ENCODE results near the gene RBMS3. TPM values are rescaled to one million over a fixed set of nuclear protein-coding genes. Genes with fewer than 3 reads are reported as not detected.

The RBMS3 gene
- total RNA-seq, 2 experiments from 2014 or later: 0.15 to 3.0 TPM

DNA sequence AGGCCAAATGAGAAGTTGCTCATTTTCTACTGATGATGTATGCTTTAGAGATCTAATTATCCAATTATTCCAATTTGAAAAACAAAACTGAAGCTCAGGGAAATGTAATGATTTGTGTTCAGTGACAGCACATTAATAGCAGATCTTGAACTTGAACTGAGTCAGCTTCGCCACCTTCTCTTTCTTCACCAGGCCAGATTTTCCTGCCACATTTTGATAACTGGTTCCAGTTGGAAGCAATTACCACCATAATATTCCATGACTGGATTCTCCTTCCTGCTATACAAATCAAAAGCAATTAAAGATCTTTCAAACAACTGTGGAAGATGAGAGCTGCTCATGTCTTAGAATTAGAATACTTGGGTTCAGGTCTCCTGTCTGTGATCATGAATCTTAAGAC lies 334.1 kb downstream of the RBMS3 start:
- no peaks in the 10 kb centered on the region for H3K9me3 Mint-ChIP-seq (ENCODE audit: low read depth)
- CTCF ChIA-PET: no interaction called here
- H3K36me3 Mint-ChIP-seq: no peaks in the 10 kb centered on the region
- DNase-seq (no peak), ATAC-seq (no peak)
- H3K4me1 Mint-ChIP-seq: no peaks in the 10 kb centered on the region
- no peaks in the 10 kb centered on the region for H3K27me3 Mint-ChIP-seq
- no peak overlapping the region for H3K4me3 Mint-ChIP-seq
- no peak overlapping the region for H3K27ac Mint-ChIP-seq

DNA sequence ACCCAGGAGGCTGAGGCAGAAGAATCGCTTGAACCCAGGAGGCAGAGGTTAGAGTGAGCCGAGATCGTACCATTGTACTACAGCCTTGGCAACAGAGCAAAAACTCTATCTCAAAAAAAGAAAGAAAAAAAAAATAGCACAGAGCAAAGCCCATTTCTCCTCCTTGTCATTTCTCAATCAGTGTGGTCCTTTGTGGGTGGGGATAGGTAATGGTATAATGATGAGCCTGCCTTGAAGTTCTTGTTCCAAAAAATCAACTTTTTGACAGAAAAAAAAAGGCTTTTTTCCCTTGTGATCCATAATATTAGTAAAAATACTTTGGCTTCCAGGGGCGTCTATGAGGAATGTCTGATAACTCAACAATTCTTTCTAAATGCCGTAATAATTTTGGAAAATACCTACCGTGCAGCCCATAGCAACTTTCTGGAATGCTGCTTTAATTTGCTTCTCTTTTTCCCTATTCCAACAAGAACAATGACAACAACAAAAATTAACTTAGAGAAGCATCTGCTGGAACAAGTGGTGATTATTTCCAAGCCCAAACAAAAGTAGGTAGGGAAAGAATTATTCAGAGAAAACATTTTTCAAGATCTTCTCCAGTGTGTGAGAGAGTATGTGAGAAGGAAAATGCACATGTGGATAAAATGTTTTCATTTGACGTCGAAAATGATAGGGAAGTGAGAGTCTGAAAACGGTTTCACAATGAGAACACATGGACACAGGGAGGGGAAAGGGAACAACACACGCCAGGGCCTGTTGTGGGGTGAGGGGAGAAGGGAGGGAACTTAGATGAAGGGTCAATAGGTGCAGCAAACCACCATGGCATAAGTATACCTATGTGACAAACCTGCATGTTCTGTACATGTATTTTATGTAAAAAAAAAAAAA lies 337.8 kb downstream of the RBMS3 start:
- Mint-ChIP-seq H3K4me3 (no peak overlapping the region), H3K9me3 (ENCODE audit: low read depth) (no peaks in the 10 kb centered on the region), H3K27me3 (no peaks in the 10 kb centered on the region), H3K36me3 (no peaks in the 10 kb centered on the region), H3K4me1 (no peaks in the 10 kb centered on the region), H3K27ac (no peak overlapping the region)
- no peak for ATAC-seq
- CTCF ChIA-PET: no interaction called here
- no peak for DNase-seq

DNA sequence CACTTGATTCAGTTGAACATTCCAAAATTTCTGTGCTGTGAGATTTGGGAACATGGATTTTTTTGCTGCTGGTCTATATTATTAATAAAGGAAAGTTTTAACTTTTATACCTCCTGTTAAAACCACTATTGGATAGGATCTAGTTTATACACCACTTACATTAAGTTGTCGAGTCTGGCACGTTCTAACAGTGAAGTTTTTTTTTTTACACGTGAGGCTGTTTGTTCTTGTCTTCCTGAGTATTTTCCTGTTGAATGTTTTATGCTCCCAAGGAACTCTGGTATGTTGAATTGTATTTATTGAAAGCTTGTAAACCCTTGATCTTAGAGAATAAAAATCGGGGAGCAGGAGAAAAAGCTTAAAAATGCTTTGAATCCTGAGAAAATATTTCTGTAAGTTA lies 338.8 kb downstream of the RBMS3 start:
- Mint-ChIP-seq H3K4me1 (no peaks in the 10 kb centered on the region), H3K4me3 (no peak overlapping the region), H3K9me3 (ENCODE audit: low read depth) (no peaks in the 10 kb centered on the region), H3K27me3 (no peaks in the 10 kb centered on the region), H3K36me3 (no peaks in the 10 kb centered on the region), H3K27ac (no peak overlapping the region)
- DNase-seq (no peak), ATAC-seq (no peak)
- CTCF ChIA-PET: no interaction called here

DNA sequence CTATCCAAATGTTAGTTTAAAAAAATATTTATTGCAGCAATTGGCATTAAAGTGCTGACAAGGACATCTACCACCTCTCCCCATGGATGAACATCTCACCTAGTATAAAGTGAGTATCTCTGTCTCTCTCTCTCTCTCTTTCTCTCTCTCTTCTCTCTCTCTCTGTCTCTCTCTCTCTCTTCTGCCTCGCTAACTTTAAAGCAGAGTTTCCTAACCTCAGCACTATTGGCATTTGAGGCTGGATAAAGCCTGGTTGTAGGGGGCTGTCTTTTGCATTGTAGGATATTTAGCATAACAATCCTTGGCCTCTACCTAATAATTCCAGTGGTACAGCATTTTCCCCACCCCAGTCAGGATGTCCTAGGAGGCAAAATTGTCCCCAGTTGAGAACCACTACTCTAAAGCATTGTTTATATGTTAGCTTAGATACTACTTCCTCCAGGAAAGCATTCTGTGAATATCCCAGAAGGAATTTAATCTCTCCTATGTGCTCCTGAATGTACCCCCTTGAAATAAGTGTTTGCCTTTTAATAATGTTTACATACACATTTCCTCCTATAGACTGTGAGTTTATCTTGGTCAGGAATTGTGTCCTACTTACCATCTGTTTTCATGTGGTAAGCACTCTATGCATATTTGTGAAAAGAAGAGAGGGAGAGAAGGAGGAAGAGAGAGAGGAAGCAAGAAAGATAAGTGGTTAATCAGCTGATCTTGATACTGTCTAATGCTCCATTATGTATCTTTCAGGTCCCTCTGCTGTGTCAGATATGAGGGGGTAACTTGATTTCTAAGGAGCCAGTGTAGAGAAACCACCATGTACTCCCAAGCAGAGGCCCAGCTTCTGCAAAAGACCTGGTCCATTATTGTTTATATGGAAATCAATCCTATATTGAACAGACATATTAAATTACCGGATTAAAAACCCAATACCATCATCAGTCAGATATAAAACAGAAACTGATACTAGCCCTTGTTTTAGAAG lies 346.6 kb downstream of the RBMS3 start:
- Mint-ChIP-seq H3K27me3 (no peaks in the 10 kb centered on the region), H3K27ac (no peak overlapping the region)

DNA sequence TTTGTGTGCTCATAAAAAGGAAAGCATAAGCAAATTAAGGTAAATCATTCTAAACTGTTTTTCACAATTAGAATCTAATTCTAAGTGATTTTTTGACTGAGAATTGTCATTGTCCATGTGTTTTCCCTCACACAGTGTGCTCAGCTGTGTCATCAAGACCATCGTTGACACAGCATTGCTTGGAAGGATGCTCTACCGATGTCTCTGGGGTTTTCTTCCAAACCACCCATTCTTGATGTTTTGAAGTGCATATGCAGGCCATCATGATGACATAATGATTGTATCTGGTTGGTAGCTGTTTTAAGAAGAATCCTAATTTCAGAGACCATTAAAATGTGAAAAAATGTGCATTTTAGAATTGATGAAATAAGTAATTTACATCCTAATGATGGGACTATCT lies 347.9 kb downstream of the RBMS3 start:
- H3K9me3 Mint-ChIP-seq (ENCODE audit: low read depth): no peaks in the 10 kb centered on the region
- H3K27ac Mint-ChIP-seq: no peak overlapping the region
- H3K4me1 Mint-ChIP-seq: no peaks in the 10 kb centered on the region
- H3K36me3 Mint-ChIP-seq: no peaks in the 10 kb centered on the region
- DNase-seq (no peak), ATAC-seq (no peak)
- CTCF ChIA-PET: no interaction called here
- no peak overlapping the region for H3K4me3 Mint-ChIP-seq
- no peaks in the 10 kb centered on the region for H3K27me3 Mint-ChIP-seq

More for the DNA sequence above, 346.6 kb downstream of the RBMS3 start:
- CTCF ChIA-PET: no interaction called here
- no peaks in the 10 kb centered on the region for H3K4me1 Mint-ChIP-seq
- ATAC-seq: no peak
- H3K9me3 Mint-ChIP-seq (ENCODE audit: low read depth): no peaks in the 10 kb centered on the region
- no peak overlapping the region for H3K4me3 Mint-ChIP-seq
- DNase-seq: no peak
- H3K36me3 Mint-ChIP-seq: no peaks in the 10 kb centered on the region

DNA sequence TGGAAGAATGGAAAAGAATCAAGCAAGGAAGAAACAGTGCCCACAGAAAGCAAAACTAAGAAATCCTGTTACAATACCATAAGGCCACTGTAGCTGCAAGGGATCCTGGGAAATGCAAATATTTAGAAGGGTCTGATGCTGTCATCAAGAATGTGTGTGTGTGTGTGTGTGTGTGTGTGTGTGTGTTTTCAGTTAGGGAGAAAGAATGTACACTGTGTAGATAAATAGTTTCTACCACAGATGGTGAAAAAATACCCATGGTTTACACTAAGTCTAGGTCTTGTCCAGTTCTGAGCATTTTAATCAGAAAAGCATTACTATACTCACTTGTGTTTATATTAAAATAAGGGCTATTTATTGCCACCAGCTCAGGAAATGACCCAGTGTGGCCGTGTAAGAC lies 355.0 kb downstream of the RBMS3 start:
- no peaks in the 10 kb centered on the region for H3K9me3 Mint-ChIP-seq (ENCODE audit: low read depth)
- no peaks in the 10 kb centered on the region for H3K27me3 Mint-ChIP-seq
- H3K27ac Mint-ChIP-seq: no peak overlapping the region
- H3K36me3 Mint-ChIP-seq: no peaks in the 10 kb centered on the region
- DNase-seq (no peak), ATAC-seq (no peak)
- CTCF ChIA-PET: no interaction called here
- no peak overlapping the region for H3K4me3 Mint-ChIP-seq
- H3K4me1 Mint-ChIP-seq: no peaks in the 10 kb centered on the region

- Mint-ChIP-seq H3K27ac (no peak overlapping the region), H3K9me3 (ENCODE audit: low read depth) (no peaks in the 10 kb centered on the region), H3K36me3 (no peaks in the 10 kb centered on the region), H3K27me3 (no peaks in the 10 kb centered on the region), H3K4me3 (no peak overlapping the region), H3K4me1 (no peaks in the 10 kb centered on the region)
- ATAC-seq (no peak), DNase-seq (no peak)
- CTCF ChIA-PET: no interaction called here
Observed at GRCh38 chr3:29637068-29637467, 356.2 kb downstream of the RBMS3 start.

- CTCF ChIA-PET: no interaction called here
Observed at GRCh38 chr3:29639578-29640290, 358.9 kb downstream of the RBMS3 start.

DNA sequence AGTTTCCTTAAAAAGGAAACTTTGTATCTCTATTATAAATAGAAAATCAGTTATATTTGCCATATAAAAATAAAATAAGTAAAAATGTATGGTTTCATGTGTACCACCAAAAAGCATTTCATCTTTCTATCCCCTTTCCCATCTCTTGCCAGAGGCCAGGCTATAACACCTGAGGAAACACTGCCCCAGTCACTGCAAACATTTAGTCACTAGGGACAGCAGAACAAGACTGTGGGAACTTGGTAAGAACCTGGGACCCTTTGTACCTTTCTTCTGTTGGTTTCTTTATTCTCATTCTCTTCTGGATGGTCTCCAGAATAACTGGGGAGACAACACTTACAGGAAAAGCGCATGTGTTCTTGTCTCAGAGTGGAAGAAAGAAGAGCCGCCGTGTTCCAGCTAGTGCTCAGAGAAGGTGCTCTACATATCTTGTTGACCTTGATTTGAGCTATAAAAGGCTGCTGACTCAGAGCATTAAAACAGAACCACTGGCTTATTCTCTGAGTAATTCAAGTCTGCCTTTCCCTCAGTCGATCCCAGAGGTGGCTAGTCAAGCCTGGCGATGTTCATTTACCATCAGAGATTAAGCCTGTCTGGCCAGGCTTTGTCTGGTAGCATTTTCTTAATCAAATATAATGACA lies 361.6 kb downstream of the RBMS3 start:
- H3K36me3 Mint-ChIP-seq: no peaks in the 10 kb centered on the region
- H3K4me1 Mint-ChIP-seq: no peaks in the 10 kb centered on the region
- H3K9me3 Mint-ChIP-seq (ENCODE audit: low read depth): no peaks in the 10 kb centered on the region
- ATAC-seq (no peak), DNase-seq (no peak)
- H3K27me3 Mint-ChIP-seq: no peaks in the 10 kb centered on the region
- no peak overlapping the region for H3K4me3 Mint-ChIP-seq
- CTCF ChIA-PET: no interaction called here
- H3K27ac Mint-ChIP-seq: no peak overlapping the region

More at GRCh38 chr3:29639578-29640290, 358.9 kb downstream of the RBMS3 start:
- Mint-ChIP-seq H3K27ac (no peak overlapping the region), H3K9me3 (ENCODE audit: low read depth) (no peaks in the 10 kb centered on the region), H3K4me3 (no peak overlapping the region), H3K27me3 (no peaks in the 10 kb centered on the region), H3K36me3 (no peaks in the 10 kb centered on the region), H3K4me1 (no peaks in the 10 kb centered on the region)
- DNase-seq (no peak), ATAC-seq (no peak)

DNA sequence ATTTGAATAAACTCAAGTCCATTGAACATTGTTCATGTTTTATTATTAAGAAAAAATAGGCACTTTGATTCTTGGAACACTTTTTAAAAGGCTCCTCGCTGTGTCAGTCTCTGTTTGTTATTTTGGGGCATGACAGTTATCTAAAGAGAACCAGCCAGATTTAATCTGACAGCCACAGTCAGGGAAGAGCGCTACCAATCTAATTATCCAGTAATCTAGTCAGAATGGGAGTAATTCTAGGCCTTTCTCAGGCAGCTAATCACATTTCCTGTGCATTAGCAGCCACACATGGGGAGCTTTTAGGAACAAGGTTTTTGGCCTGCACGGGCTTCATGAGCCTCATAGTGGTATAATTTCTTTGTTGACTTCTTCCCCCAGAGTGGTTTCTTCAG lies 362.2 kb downstream of the RBMS3 start:
- DNase-seq: no peak
- no peaks in the 10 kb centered on the region for H3K9me3 Mint-ChIP-seq (ENCODE audit: low read depth)
- H3K4me1 Mint-ChIP-seq: no peaks in the 10 kb centered on the region
- H3K4me3 Mint-ChIP-seq: no peak overlapping the region
- no peaks in the 10 kb centered on the region for H3K27me3 Mint-ChIP-seq
- H3K27ac Mint-ChIP-seq: no peak overlapping the region
- ATAC-seq: no peak
- CTCF ChIA-PET: no interaction called here
- no peaks in the 10 kb centered on the region for H3K36me3 Mint-ChIP-seq

- no peak for DNase-seq
- CTCF ChIA-PET: no interaction called here
- Mint-ChIP-seq H3K27ac (no peak overlapping the region), H3K4me1 (no peaks in the 10 kb centered on the region), H3K27me3 (no peaks in the 10 kb centered on the region), H3K9me3 (ENCODE audit: low read depth) (no peaks in the 10 kb centered on the region), H3K4me3 (no peak overlapping the region), H3K36me3 (no peaks in the 10 kb centered on the region)
- no peak for ATAC-seq
Observed at GRCh38 chr3:29644261-29644660, 363.4 kb downstream of the RBMS3 start.

DNA sequence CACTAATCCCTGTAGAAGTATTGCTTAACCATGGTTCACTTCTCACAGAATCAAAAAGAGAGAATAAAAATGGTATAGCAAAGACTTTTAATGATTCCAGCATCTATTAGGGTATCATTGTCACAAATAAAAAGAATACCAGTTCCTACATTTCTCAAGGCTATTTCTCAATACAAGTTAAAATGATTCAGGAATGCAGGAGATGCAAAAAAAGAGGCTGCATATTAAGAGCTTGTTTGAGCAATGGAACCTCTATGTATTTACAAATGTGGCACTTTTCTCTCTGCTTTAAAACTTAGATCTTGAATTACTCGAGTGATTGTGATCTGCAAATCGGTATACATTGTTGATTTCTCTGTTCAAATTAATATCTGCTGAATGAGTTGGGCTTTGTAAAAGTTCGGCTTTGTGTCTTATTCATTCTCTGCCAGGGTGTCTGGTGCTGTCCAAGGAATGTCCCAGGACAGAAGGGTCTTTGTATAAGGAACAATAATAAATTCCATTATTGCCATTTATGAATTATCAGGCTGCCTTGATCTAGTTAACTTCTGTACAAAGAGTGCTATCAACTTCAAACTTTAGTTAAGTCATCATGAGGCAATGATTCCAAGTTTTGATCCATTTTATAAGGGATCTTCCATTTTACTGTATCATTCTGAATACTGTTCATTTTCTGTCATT lies 364.2 kb downstream of the RBMS3 start:
- ATAC-seq (no peak), DNase-seq (no peak)
- H3K9me3 Mint-ChIP-seq (ENCODE audit: low read depth): no peaks in the 10 kb centered on the region
- no peak overlapping the region for H3K4me3 Mint-ChIP-seq
- no peaks in the 10 kb centered on the region for H3K4me1 Mint-ChIP-seq
- no peaks in the 10 kb centered on the region for H3K27me3 Mint-ChIP-seq
- CTCF ChIA-PET: no interaction called here
- no peaks in the 10 kb centered on the region for H3K36me3 Mint-ChIP-seq
- no peak overlapping the region for H3K27ac Mint-ChIP-seq

GRCh38 chr3:29646043-29646442 lies 365.2 kb downstream of the RBMS3 start:
- ATAC-seq: no peak
- H3K9me3 Mint-ChIP-seq (ENCODE audit: low read depth): no peaks in the 10 kb centered on the region
- H3K4me1 Mint-ChIP-seq: no peaks in the 10 kb centered on the region
- no peaks in the 10 kb centered on the region for H3K27me3 Mint-ChIP-seq
- no peaks in the 10 kb centered on the region for H3K36me3 Mint-ChIP-seq
- no peak for DNase-seq
- H3K4me3 Mint-ChIP-seq: no peak overlapping the region
- CTCF ChIA-PET: no interaction called here
- H3K27ac Mint-ChIP-seq: no peak overlapping the region

Measured in activated CD8-positive, alpha-beta memory T cell treated with anti-CD3 and anti-CD28 coated beads, Interleukin-2, amount 10 ng/mL, durations not matched to agents 7 days and 5 days (primary cell).